OCI-LY7 (cell line): Measurements from ENCODE around the gene PPP1R10. TPM values are rescaled to one million over a fixed set of nuclear protein-coding genes. Genes with fewer than 3 reads are reported as not detected.

ENCODE experiments used
- BruUV-seq: library from RNA; stranded (reverse); fragments of 400-500 nt; replicated peaks from 2 replicates; lab custom pipeline; 2021; lab: Mats Ljungman, UMichigan
- CTCF ChIA-PET: fragments of 300-600 bp; sonication (Branson Sonifier 250); formaldehyde crosslinking; loops from one replicate; lab custom pipeline; 2022; ENCODE audit warnings: antibody characterized with exemption; ENCODE audit not compliant: unreplicated experiment; lab: Charles Lee
- POLR2A ChIA-PET: fragments of 300-600 bp; sonication (Branson Sonifier 250); formaldehyde crosslinking; loops from one replicate; lab custom pipeline; 2022; ENCODE audit warnings: antibody characterized with exemption; lab: Charles Lee
- DNase-seq: peaks from one replicate; pipeline ENCODE4 v3.0.0-alpha.2; 2015; ENCODE audit warnings: low spot score
- H2AFZ ChIP-seq: fragments of 200-600 bp; sonication (generic), shearing (Covaris generic); 2 replicates; pipeline ENCODE4 v1.6.1; 2014; ENCODE audit warnings: mild to moderate bottlenecking, antibody characterized with exemption, low read length, moderate library complexity
- H3K27ac ChIP-seq: fragments of 200-600 bp; sonication (generic); 2 replicates; pipeline ENCODE4 v1.5.1; 2014; ENCODE audit warnings: mixed run types, low read depth, mild to moderate bottlenecking, moderate library complexity, low read length, inconsistent platforms; ENCODE audit not compliant: poor library complexity, severe bottlenecking
- H3K36me3 ChIP-seq: fragments of 200-600 bp; sonication (generic); 2 replicates; pipeline ENCODE4 v1.6.1; 2014; ENCODE audit warnings: mild to moderate bottlenecking, antibody characterized with exemption, low read length, moderate library complexity, mixed read lengths; ENCODE audit not compliant: insufficient read depth
- H3K4me1 ChIP-seq: fragments of 200-600 bp; sonication (generic); 2 replicates; pipeline ENCODE4 v1.5.1; 2014; ENCODE audit warnings: mild to moderate bottlenecking, low read length; ENCODE audit not compliant: insufficient read depth, poor library complexity, severe bottlenecking
- H3K4me2 ChIP-seq: fragments of 200-600 bp; sonication (generic); 2 replicates; pipeline ENCODE4 v1.6.1; 2014; ENCODE audit warnings: mild to moderate bottlenecking, low read length
- H3K4me3 ChIP-seq: fragments of 200-600 bp; sonication (generic); 2 replicates; pipeline ENCODE4 v1.5.1; 2014; ENCODE audit warnings: mild to moderate bottlenecking, low read depth, low read length; ENCODE audit not compliant: poor library complexity, severe bottlenecking
- H3K79me2 ChIP-seq: fragments of 200-600 bp; sonication (generic); 2 replicates; pipeline ENCODE4 v1.6.1; 2016; ENCODE audit warnings: low read depth, mild to moderate bottlenecking, low read length, moderate library complexity, mixed read lengths; ENCODE audit not compliant: insufficient read depth
- H3K9me2 ChIP-seq: fragments of 200-600 bp; sonication (generic); 2 replicates; pipeline ENCODE4 v1.6.1; 2016; ENCODE audit warnings: mild to moderate bottlenecking, low read length, mixed read lengths; ENCODE audit not compliant: insufficient read depth
- H3K9me3 ChIP-seq: fragments of 200-600 bp; sonication (generic); 2 replicates; pipeline ENCODE4 v1.6.1; 2014; ENCODE audit warnings: mild to moderate bottlenecking, mixed run types, low read length, mixed read lengths
- H4K20me1 ChIP-seq: fragments of 200-600 bp; sonication (generic); 2 replicates; pipeline ENCODE4 v1.6.1; 2014; ENCODE audit warnings: mild to moderate bottlenecking, antibody characterized with exemption, low read length, moderate library complexity, mixed read lengths; ENCODE audit not compliant: insufficient read depth
- CTCF ChIP-seq: fragments of 200-600 bp; sonication (generic); conservative IDR thresholded peaks from 2 replicates; pipeline ENCODE4 v1.5.1; 2014; ENCODE audit warnings: mild to moderate bottlenecking, antibody characterized with exemption, low read length, moderate library complexity, mixed read lengths
- EZH2phosphoT487 ChIP-seq: fragments of 200-600 bp; sonication (generic); IDR thresholded peaks from 2 replicates; pipeline ENCODE4 v1.6.1; 2018; ENCODE audit warnings: low read depth, borderline replicate concordance, mild to moderate bottlenecking, mixed run types, antibody characterized with exemption, low read length, moderate library complexity, mixed read lengths
- intact Hi-C: fragments of 100-400 bp; cut with micrococcal nuclease; formaldehyde crosslinking; loops from one replicate; pipeline ENCODE4 v1.10.0; 2022; ENCODE audit not compliant: unreplicated experiment
- total RNA-seq, 2 experiments: library from RNA; depleted of rRNA in 1 of 2; stranded (reverse); fragments of >200 nt in 1 of 2; shearing (Covaris generic) in 1 of 2; gene quantifications; 2 replicates each; pipeline ENCODE4 v1.2.3, GENCODE V29; 2014 to 2022

Gene PPP1R10
- total RNA-seq, 2 experiments from 2014 or later: 126 to 155 TPM

GRCh38 chr6:30644769-30645168 lies 27.7 kb upstream of the PPP1R10 start:
- no peaks in the 10 kb centered on the region; the same call in 1 of the 2 replicates for H4K20me1 ChIP-seq
- no peak for DNase-seq
- no peak overlapping the region for H3K4me2 ChIP-seq
- intact Hi-C loops: no loop called here
- H3K27ac ChIP-seq: no peak overlapping the region
- CTCF ChIA-PET: no interaction called here
- peaks cover 28% of the 10 kb centered on the region; the same call in 1 of the 2 replicates for H3K79me2 ChIP-seq
- no peaks in the 10 kb centered on the region for H3K9me3 ChIP-seq
- no peak overlapping the region for H3K4me3 ChIP-seq
- TF ChIP-seq EZH2phosphoT487 (no peak), CTCF (no peak)
- H3K36me3 ChIP-seq: peaks cover 17% of the 10 kb centered on the region
- POLR2A ChIA-PET: interaction anchor here (0.6 to 0.7 kb wide), 3 partner anchors 27 to 167 kb away, joined by 3 to 4 read pairs (median 3); no protein-coding TSS in a partner anchor
- BruUV-seq: no TSS peak
- no peaks in the 10 kb centered on the region for H3K9me2 ChIP-seq
- H3K4me1 ChIP-seq: peaks cover 16% of the 10 kb centered on the region
- no peak overlapping the region for H2AFZ ChIP-seq

- H4K20me1 ChIP-seq: no peaks in the 10 kb centered on the region; the same call in 1 of the 2 replicates
- H3K27ac ChIP-seq: no peak overlapping the region
- no peak overlapping the region for H3K4me2 ChIP-seq
- peaks cover 12% of the 10 kb centered on the region for H3K36me3 ChIP-seq
- no peaks in the 10 kb centered on the region for H3K9me2 ChIP-seq
- H3K4me1 ChIP-seq: peaks cover 16% of the 10 kb centered on the region
- no peak overlapping the region for H3K4me3 ChIP-seq
- intact Hi-C loops: no loop called here
- no TSS peak for BruUV-seq
- POLR2A ChIA-PET: no interaction called here
- TF ChIP-seq EZH2phosphoT487: no peak
- no peak for TF ChIP-seq CTCF
- no peak for DNase-seq
- H3K79me2 ChIP-seq: peaks cover 17% of the 10 kb centered on the region; the same call in 1 of the 2 replicates
- CTCF ChIA-PET: no interaction called here
- H3K9me3 ChIP-seq: no peaks in the 10 kb centered on the region
- no peak overlapping the region for H2AFZ ChIP-seq
Measured at GRCh38 chr6:30643656-30644055, 26.6 kb upstream of the PPP1R10 start.

- H3K4me3 ChIP-seq: no peak overlapping the region
- POLR2A ChIA-PET: interaction anchor here (0.9 to 1.1 kb wide), 4 partner anchors 13 to 31 kb away, joined by 3 to 5 read pairs (median 4); partner anchors contain the start of genes ATAT1, DHX16 and MRPS18B
- no peak overlapping the region for H3K4me2 ChIP-seq
- no peak for TF ChIP-seq CTCF
- no peak for TF ChIP-seq EZH2phosphoT487
- intact Hi-C loops: no loop called here
- no peaks in the 10 kb centered on the region; the same call in 1 of the 2 replicates for H4K20me1 ChIP-seq
- no peaks in the 10 kb centered on the region for H3K9me3 ChIP-seq
- peaks cover 12% of the 10 kb centered on the region for H3K36me3 ChIP-seq
- BruUV-seq: no TSS peak
- peaks cover 1% of the 10 kb centered on the region; the same call in 1 of the 2 replicates for H3K79me2 ChIP-seq
- CTCF ChIA-PET: no interaction called here
- H3K27ac ChIP-seq: no peak overlapping the region
- peak; percentile 8 for DNase-seq
- no peaks in the 10 kb centered on the region for H3K9me2 ChIP-seq
- H2AFZ ChIP-seq: no peak overlapping the region
- peaks cover 4% of the 10 kb centered on the region for H3K4me1 ChIP-seq
Measured at GRCh38 chr6:30641048-30641447, 24.0 kb upstream of the PPP1R10 start.
